ENCODE measurements around the gene CENPK. TPM values are rescaled to one million over a fixed set of nuclear protein-coding genes. Genes with fewer than 3 reads are reported as not detected.

Gene CENPK
- total and polyA plus RNA-seq, 2 of the 8 experiments (the other 6 are each of a cell fraction or from before 2014, with no cell fraction given) = 13.3 to 50.9 TPM

DNA sequence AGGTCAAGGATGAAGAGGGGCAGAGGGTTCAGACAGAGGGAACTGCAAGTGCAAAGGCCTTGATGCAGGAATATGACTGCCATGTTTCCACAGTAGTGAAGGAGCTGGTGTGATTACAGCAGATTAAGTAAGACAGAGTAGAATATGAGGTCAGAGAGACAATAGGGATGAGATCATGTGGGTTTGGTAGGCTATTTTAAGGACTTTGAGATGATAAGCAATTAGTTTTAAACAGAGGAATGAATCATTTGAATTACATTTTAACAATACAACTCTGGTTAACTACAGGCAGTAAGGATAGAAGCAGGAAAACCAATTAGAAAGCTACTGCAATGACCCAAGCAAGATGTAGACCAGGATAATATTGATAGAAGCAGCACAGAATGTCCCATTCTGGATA lies 7.7 kb downstream of the CENPK start:
- H3K36me3 ChIP-seq (ENCODE audit: control insufficient read depth in 2 of 4, insufficient read depth in 4 of 4, low read length in 3 of 4) = peaks cover 4 to 44% (median 11%) of the 10 kb centered on the region in 4 experiments; a peak in 6 of 8 replicates
- no peak overlapping the region for H2BK15ac ChIP-seq (ENCODE audit: low read length)
- no peaks in the 10 kb centered on the region for H3K4me1 ChIP-seq (replicated peaks in 1 of 4; ENCODE audit: control insufficient read depth in 3 of 4, insufficient read depth in 4 of 4, low read length in 3 of 4)
- H3K14ac ChIP-seq (ENCODE audit: insufficient read length) = no peak overlapping the region
- DNase-seq (ENCODE audit: low read depth in 1 of 2, low spot score in 2 of 2) (no peak), FAIRE-seq (no peak)
- H2BK120ac ChIP-seq (replicated peaks; ENCODE audit: low read depth, low read length) = no peak overlapping the region
- H2BK5ac ChIP-seq (ENCODE audit: low read depth, low read length) = no peak overlapping the region
- no peak overlapping the region for H3K27ac ChIP-seq (ENCODE audit: low read depth, low read length)
- no peak overlapping the region for H3K9ac ChIP-seq (replicated peaks in 1 of 4; ENCODE audit: extremely low read depth in 1 of 4, low read depth in 3 of 4, low read length in 3 of 4)
- no peak overlapping the region for H3K4me2 ChIP-seq (ENCODE audit: insufficient read depth in 1 of 2, low read depth in 2 of 2, low read length in 2 of 2)
- no peak overlapping the region for H2AK5ac ChIP-seq (ENCODE audit: low read depth, low read length)
- peaks cover 0 to 3% of the 10 kb centered on the region in 2 experiments; a peak in 2 of 4 replicates for H3K79me2 ChIP-seq (ENCODE audit: control insufficient read depth in 1 of 2, insufficient read depth in 2 of 2, low read length in 2 of 2)
- no peaks in the 10 kb centered on the region for H3K23me2 ChIP-seq (ENCODE audit: low read depth, low read length)
- no peak overlapping the region for H2BK12ac ChIP-seq (ENCODE audit: low read depth, low read length)
- CTCF ChIA-PET (ENCODE audit: partially characterized antibody) = interaction anchor here (2.2 kb wide), 1 partner anchor 20 kb away, joined by 5 read pairs; no protein-coding TSS in a partner anchor
- no peak overlapping the region for H3K18ac ChIP-seq (ENCODE audit: extremely low read depth, low read length)
- no peak overlapping the region for H3K56ac ChIP-seq (replicated peaks; ENCODE audit: insufficient read length, low read depth, low read length)
- no peak overlapping the region for H4K91ac ChIP-seq (replicated peaks; ENCODE audit: insufficient read length, low read length)
- H4K5ac ChIP-seq (ENCODE audit: insufficient read length, low read depth, low read length) = no peak overlapping the region
- H2AFZ ChIP-seq (ENCODE audit: low read length) = no peak overlapping the region
- H3K4me3 ChIP-seq (ENCODE audit: extremely low read depth in 1 of 4, insufficient read depth in 2 of 4, low read depth in 3 of 4, low read length in 4 of 4) = no peak overlapping the region
- no peaks in the 10 kb centered on the region for H3K9me3 ChIP-seq (ENCODE audit: insufficient read depth in 2 of 2, low read depth in 1 of 2, low read length in 1 of 2)
- H3K79me1 ChIP-seq (ENCODE audit: low read depth, low read length) = no peaks in the 10 kb centered on the region
- no peak overlapping the region for H3K23ac ChIP-seq (ENCODE audit: insufficient read length)
- no peaks in the 10 kb centered on the region for H4K20me1 ChIP-seq (replicated peaks in 1 of 2; ENCODE audit: control insufficient read depth in 1 of 2, insufficient read depth in 2 of 2, low read length in 2 of 2)
- H4K8ac ChIP-seq (ENCODE audit: extremely low read depth, insufficient read depth, low read length) = no peak overlapping the region
- H3K4ac ChIP-seq (replicated peaks; ENCODE audit: insufficient read length, low read depth, low read length) = no peak overlapping the region
- no peak for TF ChIP-seq TCF12 (IDR thresholded peaks at IDR 0.05; ENCODE audit: low read depth, low read length)
- TF ChIP-seq, protein P1, sequence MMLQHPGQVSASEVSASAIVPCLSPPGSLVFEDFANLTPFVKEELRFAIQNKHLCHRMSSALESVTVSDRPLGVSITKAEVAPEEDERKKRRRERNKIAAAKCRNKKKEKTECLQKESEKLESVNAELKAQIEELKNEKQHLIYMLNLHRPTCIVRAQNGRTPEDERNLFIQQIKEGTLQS (IDR thresholded peaks at IDR 0.05; ENCODE audit: insufficient read depth, low read depth, low read length) = no peak
- TF ChIP-seq POU5F1 (IDR thresholded peaks at IDR 0.05; ENCODE audit: low read depth, low read length) = no peak
- no peak for TF ChIP-seq SIRT6 (IDR thresholded peaks at IDR 0.05; ENCODE audit: low read length)
- no peak for TF ChIP-seq BACH1 (IDR thresholded peaks at IDR 0.05; ENCODE audit: low read length)
- TF ChIP-seq, protein P2, sequence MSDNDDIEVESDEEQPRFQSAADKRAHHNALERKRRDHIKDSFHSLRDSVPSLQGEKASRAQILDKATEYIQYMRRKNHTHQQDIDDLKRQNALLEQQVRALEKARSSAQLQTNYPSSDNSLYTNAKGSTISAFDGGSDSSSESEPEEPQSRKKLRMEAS (IDR thresholded peaks at IDR 0.05) = no peak
- TF ChIP-seq MAFK (IDR thresholded peaks at IDR 0.05; ENCODE audit: low read depth, low read length) = no peak
- no peak for TF ChIP-seq KDM1A (IDR thresholded peaks at IDR 0.05; ENCODE audit: borderline replicate concordance, low read length)
- TF ChIP-seq RBBP5 (IDR thresholded peaks at IDR 0.05; ENCODE audit: borderline replicate concordance, low read depth, low read length) = no peak
- no peak for TF ChIP-seq YY1 (IDR thresholded peaks at IDR 0.05; ENCODE audit: low read depth, low read length)
- H3K27me3 ChIP-seq (replicated peaks in 1 of 4; ENCODE audit: control insufficient read depth in 3 of 4, extremely low read depth in 1 of 4, insufficient read depth in 3 of 4, low read length in 3 of 4) = no peaks in the 10 kb centered on the region
- POLR2A ChIA-PET (ENCODE audit: partially characterized antibody) = interaction anchor here (0.6 to 1.7 kb wide), 4 partner anchors 8 to 99 kb away, joined by 3 to 6 read pairs (median 3); partner anchors contain the start of genes CENPK and PPWD1
- no peak overlapping the region for H2BK20ac ChIP-seq (ENCODE audit: low read length)

Data from H1 (cell line).